ENCODE results near the gene RAD51AP2. TPM values are rescaled to one million over a fixed set of nuclear protein-coding genes. Genes with fewer than 3 reads are reported as not detected.
"Not testable (repeated sequence)": the region's sequence is repeated elsewhere in the genome, so short reads cannot be mapped to it uniquely, and the experiment has no call there.

Gene RAD51AP2
- polyA plus RNA-seq (2014; cell fraction: cytosol; rRNA removed) = not detected in 2 replicates
- not detected in 2 replicates for polyA plus RNA-seq (2014; cell fraction: nucleus; rRNA removed)

DNA sequence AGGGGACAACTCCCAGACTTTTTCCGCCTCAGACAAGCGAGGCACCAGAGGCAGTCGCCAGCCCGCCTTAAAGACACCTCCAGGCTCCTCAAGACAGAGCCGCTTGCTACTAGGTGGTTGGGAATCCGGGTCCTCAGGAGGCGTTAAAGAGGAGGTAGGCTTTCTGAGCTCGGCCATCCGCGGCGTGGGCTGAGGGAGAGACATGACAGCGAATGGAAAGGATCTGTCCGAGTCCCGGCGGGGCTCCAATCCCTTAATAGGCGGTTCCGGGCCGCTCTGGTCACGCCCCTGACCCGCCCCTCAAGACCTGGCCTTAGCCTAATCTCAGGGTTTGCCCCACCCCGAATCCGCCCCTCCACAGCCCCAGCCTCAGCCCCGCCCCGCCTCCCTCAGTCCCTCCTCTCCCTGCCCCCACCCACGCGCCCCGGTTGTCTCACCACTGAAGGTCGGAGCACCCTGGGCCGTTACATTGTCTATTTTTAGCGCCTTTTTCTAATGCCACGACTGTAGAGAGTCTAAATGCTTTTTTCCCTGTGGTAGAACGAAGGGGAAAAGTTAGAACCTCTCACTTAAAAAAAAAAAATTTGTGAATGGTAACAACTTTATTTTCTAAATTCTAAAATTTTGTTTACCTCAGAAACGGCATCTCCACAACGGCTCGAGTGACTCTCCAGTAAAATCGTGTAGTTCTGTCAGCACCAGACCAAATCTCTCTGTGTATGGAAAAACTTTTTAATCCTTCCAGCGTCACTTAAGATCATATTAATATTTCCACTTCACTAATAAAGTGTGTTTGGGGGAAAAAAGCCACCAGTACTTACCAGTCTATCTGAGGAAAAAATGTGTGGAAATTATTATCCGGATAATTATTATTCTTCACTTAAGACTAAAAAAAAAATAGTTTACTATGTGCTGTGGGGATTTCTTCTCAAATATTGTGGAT, at the start of gene RAD51AP2:
Gene RAD51AP2, minus strand, starts transcription at position 229 of the 943 bp plus-strand sequence. Its CDS starts 25 bp downstream, at position 204.
- peak; percentile 76 for DNase-seq (ENCODE audit: low spot score)

GRCh38 chr2:17565726-17566125, 47.5 kb upstream of the RAD51AP2 start:
- DNase-seq (ENCODE audit: low spot score) = not testable (repeated sequence)

GRCh38 chr2:17558878-17559277, 40.6 kb upstream of the RAD51AP2 start:
- no peak for DNase-seq (ENCODE audit: low spot score)

DNA sequence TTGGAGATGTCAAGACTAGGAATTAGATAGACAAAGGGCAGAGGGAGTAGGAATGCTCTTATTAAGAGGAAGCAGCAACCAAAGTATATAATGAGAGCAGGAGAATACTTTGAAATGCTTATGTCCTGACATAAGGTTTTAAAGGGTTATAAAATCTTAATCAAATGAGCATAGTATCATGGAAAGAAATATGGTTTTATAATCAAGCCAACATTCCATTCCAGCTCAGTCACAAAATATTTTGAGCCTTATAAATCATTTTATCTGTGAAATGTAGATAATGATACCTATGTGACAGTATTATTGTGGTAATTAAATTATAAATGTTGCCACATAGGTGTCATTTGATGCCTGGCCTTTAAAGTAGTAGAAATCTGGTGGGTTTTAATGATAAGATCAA, 39.8 kb upstream of the RAD51AP2 start:
- DNase-seq (ENCODE audit: low spot score) = no peak

GRCh38 chr2:17557596-17557995, 39.4 kb upstream of the RAD51AP2 start:
- DNase-seq (ENCODE audit: low spot score) = no peak

- no peak for DNase-seq (ENCODE audit: low spot score)
Measured at GRCh38 chr2:17555150-17555549, 36.9 kb upstream of the RAD51AP2 start.

DNA sequence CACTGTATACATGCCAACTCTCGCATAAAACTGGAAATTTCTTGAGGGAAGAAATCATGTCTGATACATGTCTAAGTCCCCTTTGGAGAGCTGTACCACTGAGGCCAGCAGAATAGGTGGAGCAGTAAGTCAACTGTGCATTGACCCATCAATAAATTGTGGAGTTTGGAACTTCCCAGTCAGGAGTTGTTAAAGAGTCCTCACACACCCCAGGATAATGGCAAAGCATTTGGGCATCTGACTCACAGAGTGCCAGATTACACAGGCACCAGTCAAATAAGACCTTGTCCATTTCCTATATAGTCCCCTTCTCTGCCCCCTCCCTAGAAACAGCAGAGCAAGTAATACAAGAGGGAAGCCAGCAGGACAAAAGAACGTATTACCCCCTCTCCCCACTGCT, 32.7 kb upstream of the RAD51AP2 start:
- DNase-seq (ENCODE audit: low spot score) = no peak

DNA sequence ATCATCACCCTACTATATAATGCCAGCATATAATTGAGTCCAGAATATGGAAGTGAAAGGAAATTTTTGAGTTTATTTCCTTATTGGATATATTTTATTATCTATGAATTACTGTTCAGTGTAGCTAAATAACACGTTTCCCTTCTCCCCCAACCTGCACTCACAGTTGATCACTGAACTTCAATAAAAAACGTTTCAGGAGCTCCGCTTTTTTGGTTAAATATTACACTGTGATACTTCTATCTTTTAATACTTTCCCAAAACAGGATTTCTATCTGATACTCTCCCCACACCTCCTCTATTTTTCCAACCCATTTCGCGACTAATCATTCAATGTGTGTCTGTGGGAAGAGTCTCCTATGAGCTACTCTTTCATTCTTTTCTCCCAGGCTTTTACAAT, 29.5 kb upstream of the RAD51AP2 start:
- no peak for DNase-seq (ENCODE audit: low spot score)

- DNase-seq (ENCODE audit: low spot score) = no peak
Measured at GRCh38 chr2:17547237-17547636, 29.0 kb upstream of the RAD51AP2 start.

DNA sequence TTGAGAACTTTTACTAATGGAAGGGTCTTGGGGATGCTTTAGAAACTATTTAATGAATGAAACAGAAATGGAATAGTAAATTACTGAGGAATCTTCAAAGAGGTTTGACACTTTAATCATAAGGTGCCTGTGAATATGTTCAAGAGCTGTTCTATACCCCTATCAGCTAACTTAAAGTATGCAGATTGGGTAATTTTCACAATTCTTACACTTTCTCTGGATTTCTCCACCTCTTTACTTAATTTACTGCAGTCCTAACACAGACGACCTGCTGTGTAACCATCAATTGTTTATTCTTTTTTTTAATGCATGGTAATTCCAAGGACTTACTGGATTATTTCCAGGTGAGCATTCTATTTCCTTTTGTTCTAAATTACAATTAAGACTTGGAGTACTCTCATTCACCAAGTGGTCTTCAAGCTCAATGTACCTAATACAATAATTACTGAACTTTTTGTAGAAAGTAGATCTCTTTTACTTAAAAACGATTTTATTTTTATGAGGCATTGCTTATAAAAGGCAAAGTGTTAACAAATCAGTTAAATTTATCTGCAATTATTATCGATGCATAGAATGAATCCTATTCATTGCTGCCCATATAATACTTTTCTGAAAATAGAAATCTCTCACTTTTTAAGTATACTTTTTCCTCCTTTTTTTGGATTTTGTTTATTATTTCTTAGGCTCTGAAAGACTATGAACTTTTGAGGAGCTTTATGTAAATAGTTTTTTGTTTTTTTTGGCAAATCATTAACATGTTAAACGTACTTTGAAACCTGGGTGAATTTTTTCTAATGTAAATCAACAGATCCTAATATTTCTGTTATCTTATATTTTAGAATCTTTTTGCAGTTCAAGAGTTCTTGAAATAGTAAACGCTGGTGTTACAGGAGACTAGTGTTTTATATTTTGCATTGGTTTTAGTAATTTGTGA, 27.7 kb upstream of the RAD51AP2 start:
- DNase-seq (ENCODE audit: low spot score) = no peak

DNA sequence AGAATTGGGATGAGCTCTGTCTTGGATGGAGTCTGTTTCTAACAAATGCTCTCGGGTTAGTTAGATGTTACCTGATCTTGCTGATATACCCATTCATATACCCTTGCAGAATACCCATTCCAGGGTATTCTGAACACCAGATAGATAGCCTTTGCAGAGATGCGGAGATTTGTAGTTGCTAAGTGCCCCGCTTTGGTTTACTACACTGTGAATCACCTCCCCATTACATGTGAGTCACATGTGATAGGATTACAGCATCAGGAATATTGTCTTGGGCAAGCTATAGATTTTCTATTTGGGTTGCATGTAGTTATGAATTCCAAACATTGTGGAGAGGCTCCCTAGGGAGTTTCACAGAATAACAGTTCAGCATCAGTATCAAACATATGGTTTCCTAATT, 26.0 kb upstream of the RAD51AP2 start:
- DNase-seq (ENCODE audit: low spot score) = no peak

GRCh38 chr2:17543848-17544247, 25.6 kb upstream of the RAD51AP2 start:
- no peak for DNase-seq (ENCODE audit: low spot score)

- no peak for DNase-seq (ENCODE audit: low spot score)
Measured at GRCh38 chr2:17543131-17543660, 25.0 kb upstream of the RAD51AP2 start.

GRCh38 chr2:17542471-17542870, 24.2 kb upstream of the RAD51AP2 start:
- DNase-seq (ENCODE audit: low spot score) = no peak

DNA sequence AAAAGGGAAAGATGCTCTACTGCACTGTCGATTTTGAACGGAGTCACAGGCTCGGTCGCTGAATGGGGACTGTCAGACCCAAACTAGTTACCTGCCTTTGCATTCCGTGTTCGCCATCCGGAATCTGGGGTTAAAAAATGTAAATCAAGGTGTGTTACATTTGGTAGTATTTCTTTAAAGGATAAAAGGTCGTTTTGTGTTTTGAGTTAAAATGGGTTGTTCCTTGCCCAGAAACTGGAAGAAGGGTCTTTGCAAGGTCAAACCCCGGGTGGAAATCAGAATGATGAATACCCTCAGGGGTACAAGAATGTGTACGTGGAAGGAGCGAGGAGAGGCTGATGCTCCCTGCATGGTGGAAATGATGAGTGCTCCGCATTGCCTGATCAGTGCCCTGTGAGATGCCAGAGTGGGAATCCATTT, 23.3 kb upstream of the RAD51AP2 start:
- DNase-seq (ENCODE audit: low spot score) = no peak

DNA sequence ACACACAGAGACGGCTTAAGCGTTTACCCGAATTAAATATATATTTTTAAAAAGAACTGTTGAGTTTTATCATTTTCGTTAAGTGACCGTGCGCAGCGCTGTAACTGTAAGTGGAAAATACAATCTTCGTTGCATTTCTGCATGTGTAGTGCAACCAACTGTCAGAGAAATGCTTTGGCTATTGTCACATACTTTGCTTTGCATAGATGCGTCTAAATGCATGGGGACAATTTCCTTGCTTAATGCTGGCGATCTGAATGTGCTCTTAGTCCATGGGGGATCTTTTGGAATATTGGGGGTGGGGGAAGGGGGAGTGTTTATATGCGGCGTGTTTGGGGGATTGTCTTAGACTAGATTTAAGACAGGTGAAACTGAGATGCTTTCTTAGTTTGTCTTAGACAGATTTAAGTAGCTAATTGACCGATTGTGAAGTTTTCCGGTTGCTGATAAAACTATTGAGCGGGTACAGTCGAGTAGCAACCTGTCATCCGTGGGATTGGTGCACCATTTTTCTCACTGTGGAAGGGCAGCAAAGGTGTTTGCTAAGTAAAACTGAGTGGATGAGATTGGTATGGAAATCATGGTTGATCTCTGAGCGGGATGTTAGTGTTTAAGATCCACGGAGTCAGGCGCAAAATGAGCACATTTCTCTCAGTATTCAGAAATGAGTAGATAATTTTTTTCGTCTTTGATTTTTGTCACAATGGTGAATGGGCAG, 22.7 kb upstream of the RAD51AP2 start:
- DNase-seq (ENCODE audit: low spot score) = no peak

GRCh38 chr2:17540093-17540812, 22.0 kb upstream of the RAD51AP2 start, which contains the start of gene VSNL1:
Gene VSNL1 (plus strand): TSS chr2:17540696. CDS start chr2:17592075, 51,379 bp downstream.
- DNase-seq (ENCODE audit: low spot score) = peak; percentile 91

GRCh38 chr2:17539611-17540092, 21.4 kb upstream of the RAD51AP2 start:
- peak; percentile 8 for DNase-seq (ENCODE audit: low spot score)

DNA sequence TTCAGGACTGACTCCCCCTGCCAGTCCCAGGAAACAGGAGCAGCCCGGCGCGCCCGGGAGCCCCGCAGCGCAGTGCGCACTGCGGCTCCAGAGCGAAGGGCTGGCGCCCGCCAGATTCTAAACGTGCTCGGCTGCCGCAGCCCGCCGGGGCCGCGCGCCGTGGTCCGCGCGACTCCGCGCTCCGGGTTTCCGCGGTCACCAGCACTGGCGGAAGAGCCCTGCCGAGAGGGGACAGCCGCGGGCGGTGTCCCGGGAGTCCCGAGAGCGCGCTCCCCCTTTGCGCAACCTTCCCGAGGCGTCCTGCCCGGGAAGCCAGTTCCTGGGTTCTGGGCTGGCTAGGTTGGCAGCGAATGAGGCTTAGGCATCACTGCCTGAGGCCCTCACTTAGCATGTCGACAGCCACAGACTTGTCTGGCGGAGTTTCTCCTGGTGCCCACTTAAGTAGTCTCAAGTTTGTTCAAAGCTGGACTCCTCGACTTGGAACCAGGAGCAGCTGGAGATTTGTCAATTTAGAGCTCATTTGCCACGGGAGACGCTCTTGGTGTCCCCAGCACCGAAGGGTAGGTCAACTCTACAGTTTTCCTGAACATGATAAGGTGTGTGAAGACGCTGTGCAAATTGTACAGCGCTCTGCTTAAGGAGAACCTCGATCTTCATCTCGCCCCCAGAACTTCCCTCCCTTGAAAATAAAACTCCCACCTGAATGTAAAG, 20.8 kb upstream of the RAD51AP2 start:
- peak; percentile 65 for DNase-seq (ENCODE audit: low spot score)
